Brain microvascular endothelial cell (primary cell): ENCODE measurements around the gene RCAN3.

Experiments
- DNase-seq: peaks from one replicate; pipeline ENCODE4 v3.0.0-alpha.2; 2020
- H3K27ac ChIP-seq: fragments of 250-450 bp; sonication (Bioruptor Pico); 2 replicates; pipeline ENCODE4 v1.5.1; 2020; ENCODE audit warnings: mild to moderate bottlenecking, moderate library complexity
- H3K27me3 ChIP-seq: fragments of 250-450 bp; sonication (Bioruptor Pico); replicated peaks from 2 replicates; pipeline ENCODE4 v1.5.1; 2020; ENCODE audit warnings: mild to moderate bottlenecking
- H3K36me3 ChIP-seq: fragments of 250-450 bp; sonication (Bioruptor Pico); replicated peaks from 2 replicates; pipeline ENCODE4 v1.5.1; 2020; ENCODE audit warnings: mild to moderate bottlenecking
- H3K4me3 ChIP-seq: 2 replicates; pipeline ENCODE4 v1.5.1; 2011; ENCODE audit warnings: low read depth, mild to moderate bottlenecking, control low read depth, low read length, moderate library complexity
- in situ Hi-C: cut with HindIII; loops from 2 replicates; pipeline ENCODE4 v1.10.0; 2017; ENCODE audit warnings: low sequenced_read_pairs, low pct_ligation_motif_present
- TF ChIP-seq, protein P1 (sequence below): IDR thresholded peaks from 2 replicates; pipeline ENCODE4 v1.5.1; 2011; ENCODE audit warnings: low read depth, mild to moderate bottlenecking, moderate library complexity, low read length, control low read depth, inconsistent platforms; ENCODE audit errors: missing control alignments

The RCAN3 gene

GRCh38 chr1:24502709-24503058 lies at the start of gene RCAN3:
Gene RCAN3, plus strand, starts transcription at chr1:24502836. Its CDS starts 11,537 bp downstream, at chr1:24514373.
- peak within 1 kb of the TSS; percentile 54 for H3K27ac ChIP-seq
- TF ChIP-seq, protein P1, sequence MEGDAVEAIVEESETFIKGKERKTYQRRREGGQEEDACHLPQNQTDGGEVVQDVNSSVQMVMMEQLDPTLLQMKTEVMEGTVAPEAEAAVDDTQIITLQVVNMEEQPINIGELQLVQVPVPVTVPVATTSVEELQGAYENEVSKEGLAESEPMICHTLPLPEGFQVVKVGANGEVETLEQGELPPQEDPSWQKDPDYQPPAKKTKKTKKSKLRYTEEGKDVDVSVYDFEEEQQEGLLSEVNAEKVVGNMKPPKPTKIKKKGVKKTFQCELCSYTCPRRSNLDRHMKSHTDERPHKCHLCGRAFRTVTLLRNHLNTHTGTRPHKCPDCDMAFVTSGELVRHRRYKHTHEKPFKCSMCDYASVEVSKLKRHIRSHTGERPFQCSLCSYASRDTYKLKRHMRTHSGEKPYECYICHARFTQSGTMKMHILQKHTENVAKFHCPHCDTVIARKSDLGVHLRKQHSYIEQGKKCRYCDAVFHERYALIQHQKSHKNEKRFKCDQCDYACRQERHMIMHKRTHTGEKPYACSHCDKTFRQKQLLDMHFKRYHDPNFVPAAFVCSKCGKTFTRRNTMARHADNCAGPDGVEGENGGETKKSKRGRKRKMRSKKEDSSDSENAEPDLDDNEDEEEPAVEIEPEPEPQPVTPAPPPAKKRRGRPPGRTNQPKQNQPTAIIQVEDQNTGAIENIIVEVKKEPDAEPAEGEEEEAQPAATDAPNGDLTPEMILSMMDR = no peak
- H3K36me3 ChIP-seq = no peaks in the 10 kb centered on the region
- peak within 1 kb of the TSS; percentile 75 for H3K4me3 ChIP-seq
- H3K27me3 ChIP-seq = no peaks in the 10 kb centered on the region
- in situ Hi-C loops = no loop called here
- DNase-seq = peak; percentile 70

GRCh38 chr1:24452922-24453485 lies 49.6 kb upstream of the RCAN3 start:
- TF ChIP-seq, protein P1 = no peak
- H3K4me3 ChIP-seq = no peak overlapping the region
- in situ Hi-C loops = no loop called here

DNA sequence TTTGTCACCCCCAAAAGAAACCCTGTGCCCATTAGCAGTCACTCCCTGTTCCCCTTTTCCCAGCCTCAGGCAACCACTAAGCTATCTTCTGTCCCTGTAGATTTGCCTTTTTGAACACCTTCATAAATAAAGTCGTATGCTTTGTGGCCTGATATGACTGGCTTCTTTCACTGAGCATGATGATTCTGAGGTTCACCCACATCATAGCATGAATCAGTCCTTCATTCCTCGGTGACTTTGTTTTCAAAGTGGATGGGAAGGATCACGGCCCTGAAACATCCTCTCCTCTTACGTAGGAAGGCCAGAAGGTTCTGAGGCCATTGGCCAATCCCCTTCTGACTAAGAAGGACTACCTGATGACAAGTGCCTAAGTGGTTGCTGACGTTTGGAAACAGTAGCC lies 48.0 kb upstream of the RCAN3 start:
- DNase-seq = no peak
- TF ChIP-seq, protein P1 = no peak
- Histone ChIP-seq H3K36me3 (peaks cover 2% of the 10 kb centered on the region), H3K27ac (no peak overlapping the region), H3K27me3 (no peaks in the 10 kb centered on the region), H3K4me3 (no peak overlapping the region)
- in situ Hi-C loops = no loop called here

More at GRCh38 chr1:24452922-24453485, 49.6 kb upstream of the RCAN3 start:
- DNase-seq = no peak
- Histone ChIP-seq H3K27me3 (no peaks in the 10 kb centered on the region), H3K27ac (no peak overlapping the region), H3K36me3 (peaks cover 6% of the 10 kb centered on the region)

- TF ChIP-seq, protein P1 = no peak
- H3K27me3 ChIP-seq = no peaks in the 10 kb centered on the region
- no peak overlapping the region for H3K27ac ChIP-seq
- no peak overlapping the region for H3K4me3 ChIP-seq
- peaks cover 2% of the 10 kb centered on the region for H3K36me3 ChIP-seq
- in situ Hi-C loops = no loop called here
- DNase-seq = no peak
These were observed 47.4 kb upstream of the RCAN3 start for GRCh38 chr1:24455272-24455671.

- TF ChIP-seq, protein P1 = no peak
These were observed 44.8 kb upstream of the RCAN3 start for GRCh38 chr1:24457866-24458265.

More at GRCh38 chr1:24457866-24458265, 44.8 kb upstream of the RCAN3 start:
- no peak for DNase-seq
- Histone ChIP-seq H3K4me3 (no peak overlapping the region), H3K36me3 (peaks cover 5% of the 10 kb centered on the region), H3K27ac (no peak overlapping the region), H3K27me3 (no peaks in the 10 kb centered on the region)
- in situ Hi-C loops = no loop called here
